GM12873 (cell line): ENCODE measurements around the gene MISFA.

Experiments
- CTCF ChIP-seq: IDR thresholded peaks from 2 replicates; pipeline ENCODE4 v1.5.1; 2012; ENCODE audit warnings: low read depth, mild to moderate bottlenecking, moderate library complexity, low read length, control low read depth; ENCODE audit not compliant: insufficient read depth; ENCODE audit errors: missing control alignments

Gene MISFA

GRCh38 chr11:18650859-18651557 lies 51.4 kb downstream of the MISFA start:
- TF ChIP-seq CTCF: peak; percentile 80
